GM11168 (cell line): ENCODE data around the gene SLC30A4.

ENCODE experiments used
- in situ Hi-C: fragments of 300-500 bp; cut with MboI; formaldehyde crosslinking; loops from one replicate; pipeline ENCODE4 v1.12.0; 2022; ENCODE audit warnings: low sequenced_read_pairs; ENCODE audit not compliant: unreplicated experiment

Gene SLC30A4

GRCh38 chr15:45457220-45457619 lies 65.3 kb downstream of the SLC30A4 start:
- in situ Hi-C loops = loop anchor here (5.0 to 10.0 kb wide), 2 partner anchors 35 to 158 kb away; no protein-coding TSS in a partner anchor

- in situ Hi-C loops = loop anchor here (5.0 to 10.0 kb wide), 2 partner anchors 34 to 158 kb away; no protein-coding TSS in a partner anchor
Observed at GRCh38 chr15:45456212-45457106, 66.1 kb downstream of the SLC30A4 start.

GRCh38 chr15:45454814-45455213 lies 67.7 kb downstream of the SLC30A4 start:
- in situ Hi-C loops = loop anchor here (5.0 to 10.0 kb wide), 2 partner anchors 33 to 160 kb away; no protein-coding TSS in a partner anchor

GRCh38 chr15:45451265-45451664 lies 71.3 kb downstream of the SLC30A4 start:
- in situ Hi-C loops = loop anchor here (10.0 kb wide), 1 partner anchor 164 kb away; no protein-coding TSS in a partner anchor

GRCh38 chr15:45449916-45450867 lies 72.4 kb downstream of the SLC30A4 start:
- in situ Hi-C loops = loop anchor here (10.0 kb wide), 1 partner anchor 165 kb away; no protein-coding TSS in a partner anchor

- in situ Hi-C loops = no loop called here
Observed at GRCh38 chr15:45449395-45449794, 73.2 kb downstream of the SLC30A4 start.

- in situ Hi-C loops = no loop called here
Observed at GRCh38 chr15:45448066-45448915, 74.3 kb downstream of the SLC30A4 start.

- in situ Hi-C loops = no loop called here
Observed at GRCh38 chr15:45443645-45444044, 78.9 kb downstream of the SLC30A4 start.

- in situ Hi-C loops = no loop called here
Observed at GRCh38 chr15:45442507-45443135, 79.9 kb downstream of the SLC30A4 start.

GRCh38 chr15:45441686-45442085 lies 80.9 kb downstream of the SLC30A4 start:
- in situ Hi-C loops = no loop called here

- in situ Hi-C loops = no loop called here
Observed at GRCh38 chr15:45441036-45441435, 81.5 kb downstream of the SLC30A4 start.

- in situ Hi-C loops = no loop called here
Observed at GRCh38 chr15:45439521-45440260, 82.9 kb downstream of the SLC30A4 start.

- in situ Hi-C loops = no loop called here
Observed at GRCh38 chr15:45435124-45435903, 87.2 kb downstream of the SLC30A4 start.

GRCh38 chr15:45434078-45434567 lies 88.4 kb downstream of the SLC30A4 start:
- in situ Hi-C loops = no loop called here

- in situ Hi-C loops = no loop called here
Observed at GRCh38 chr15:45431511-45431910, 91.0 kb downstream of the SLC30A4 start.

- in situ Hi-C loops = no loop called here
Observed at GRCh38 chr15:45429941-45430792, 92.4 kb downstream of the SLC30A4 start.
